Measurements from ENCODE around the gene DGKG.

The DGKG gene

GRCh38 chr3:186223476-186223875, 138.6 kb downstream of the DGKG start:
- H3K4me3 ChIP-seq (ENCODE audit: low read depth, low read length), result no peak overlapping the region
- WGBS (ENCODE audit: extremely low coverage, insufficient coverage, insufficient read length), result no CpG with 5 or more reads among the region's 5 CpGs
- H3K4me2 ChIP-seq (ENCODE audit: low read length), result no peak overlapping the region
- no peak overlapping the region for H2BK120ac ChIP-seq (ENCODE audit: insufficient read depth, low read length, poor library complexity)
- no peaks in the 10 kb centered on the region for H3K27me3 ChIP-seq (ENCODE audit: insufficient read depth, low read length)
- H3K4ac ChIP-seq (ENCODE audit: low read depth, low read length), result no peak overlapping the region
- H3K9ac ChIP-seq (ENCODE audit: low read length), result no peak overlapping the region
- H3K27ac ChIP-seq (ENCODE audit: low read depth, low read length), result no peak overlapping the region
- H2BK5ac ChIP-seq (ENCODE audit: low read depth, low read length, poor library complexity), result no peak overlapping the region
- DNase-seq, result no peak
- no peak overlapping the region for H4K8ac ChIP-seq (ENCODE audit: low read depth, low read length)
- H4K12ac ChIP-seq (ENCODE audit: low read depth, low read length), result no peak overlapping the region
- H3K36me3 ChIP-seq (ENCODE audit: control insufficient read depth in 1 of 2, insufficient read depth in 2 of 2, low read length in 2 of 2), result no peaks in the 10 kb centered on the region
- H4K91ac ChIP-seq (ENCODE audit: low read depth, low read length), result no peak overlapping the region
- H3K14ac ChIP-seq (ENCODE audit: low read length), result no peak overlapping the region
- no peak overlapping the region for H3K18ac ChIP-seq (ENCODE audit: low read length)
- no peaks in the 10 kb centered on the region for H3K4me1 ChIP-seq (ENCODE audit: control insufficient read depth in 1 of 2, insufficient read depth in 2 of 2, low read length in 2 of 2)
- H2AFZ ChIP-seq (ENCODE audit: insufficient read depth, low read length, poor library complexity), result no peak overlapping the region
- no peaks in the 10 kb centered on the region for H3K79me2 ChIP-seq (ENCODE audit: control insufficient read depth, insufficient read depth, low read length, poor library complexity)
- H3K9me3 ChIP-seq (ENCODE audit: insufficient read depth, low read depth, low read length), result no peaks in the 10 kb centered on the region
- H2AK5ac ChIP-seq (ENCODE audit: low read length), result no peak overlapping the region
- no peak overlapping the region for H2BK12ac ChIP-seq (ENCODE audit: low read length)
- no peak overlapping the region for H3K23ac ChIP-seq (ENCODE audit: low read length)
- no peaks in the 10 kb centered on the region for H3K79me1 ChIP-seq (ENCODE audit: low read length)

GRCh38 chr3:186221760-186222378, 140.2 kb downstream of the DGKG start:
- H3K79me2 ChIP-seq (ENCODE audit: control insufficient read depth, insufficient read depth, low read length, poor library complexity), result no peaks in the 10 kb centered on the region
- no peak overlapping the region for H3K14ac ChIP-seq (ENCODE audit: low read length)
- no peak overlapping the region for H4K8ac ChIP-seq (ENCODE audit: low read depth, low read length)
- H3K27me3 ChIP-seq (ENCODE audit: insufficient read depth, low read length), result no peaks in the 10 kb centered on the region
- no peak overlapping the region for H2BK12ac ChIP-seq (ENCODE audit: low read length)
- no peak overlapping the region for H4K12ac ChIP-seq (ENCODE audit: low read depth, low read length)
- no peak overlapping the region for H3K9ac ChIP-seq (ENCODE audit: low read length)
- no peaks in the 10 kb centered on the region for H3K79me1 ChIP-seq (ENCODE audit: low read length)
- H3K18ac ChIP-seq (ENCODE audit: low read length), result no peak overlapping the region
- H4K91ac ChIP-seq (ENCODE audit: low read depth, low read length), result no peak overlapping the region
- no peaks in the 10 kb centered on the region for H3K9me3 ChIP-seq (ENCODE audit: insufficient read depth, low read depth, low read length)
- H2AFZ ChIP-seq (ENCODE audit: insufficient read depth, low read length, poor library complexity), result no peak overlapping the region
- no peaks in the 10 kb centered on the region for H3K4me1 ChIP-seq (ENCODE audit: control insufficient read depth in 1 of 2, insufficient read depth in 2 of 2, low read length in 2 of 2)
- H3K4me3 ChIP-seq (ENCODE audit: low read depth, low read length), result no peak overlapping the region
- no peak overlapping the region for H3K23ac ChIP-seq (ENCODE audit: low read length)
- no peak overlapping the region for H2BK5ac ChIP-seq (ENCODE audit: low read depth, low read length, poor library complexity)
- H3K36me3 ChIP-seq (ENCODE audit: control insufficient read depth in 1 of 2, insufficient read depth in 2 of 2, low read length in 2 of 2), result no peaks in the 10 kb centered on the region
- H3K4me2 ChIP-seq (ENCODE audit: low read length), result no peak overlapping the region
- no peak overlapping the region for H3K4ac ChIP-seq (ENCODE audit: low read depth, low read length)
- no peak overlapping the region for H3K27ac ChIP-seq (ENCODE audit: low read depth, low read length)
- no CpG with 5 or more reads among the region's 15 CpGs for WGBS (ENCODE audit: extremely low coverage, insufficient coverage, insufficient read length)
- no peak overlapping the region for H2BK120ac ChIP-seq (ENCODE audit: insufficient read depth, low read length, poor library complexity)
- no peak for DNase-seq
- no peak overlapping the region for H2AK5ac ChIP-seq (ENCODE audit: low read length)

- Histone ChIP-seq H3K14ac (ENCODE audit: low read length) (no peak overlapping the region), H4K91ac (ENCODE audit: low read depth, low read length) (no peak overlapping the region), H4K8ac (ENCODE audit: low read depth, low read length) (no peak overlapping the region), H3K18ac (ENCODE audit: low read length) (no peak overlapping the region), H3K4me2 (ENCODE audit: low read length) (no peak overlapping the region), H2BK5ac (ENCODE audit: low read depth, low read length, poor library complexity) (no peak overlapping the region), H4K12ac (ENCODE audit: low read depth, low read length) (no peak overlapping the region), H3K27ac (ENCODE audit: low read depth, low read length) (no peak overlapping the region), H2BK120ac (ENCODE audit: insufficient read depth, low read length, poor library complexity) (no peak overlapping the region), H3K36me3 (ENCODE audit: control insufficient read depth in 1 of 2, insufficient read depth in 2 of 2, low read length in 2 of 2) (no peaks in the 10 kb centered on the region), H3K4me1 (ENCODE audit: control insufficient read depth in 1 of 2, insufficient read depth in 2 of 2, low read length in 2 of 2) (no peaks in the 10 kb centered on the region), H3K27me3 (ENCODE audit: insufficient read depth, low read length) (no peaks in the 10 kb centered on the region), H2BK12ac (ENCODE audit: low read length) (no peak overlapping the region), H2AK5ac (ENCODE audit: low read length) (no peak overlapping the region), H3K23ac (ENCODE audit: low read length) (no peak overlapping the region), H3K79me2 (ENCODE audit: control insufficient read depth, insufficient read depth, low read length, poor library complexity) (no peaks in the 10 kb centered on the region), H3K4ac (ENCODE audit: low read depth, low read length) (no peak overlapping the region), H3K79me1 (ENCODE audit: low read length) (no peaks in the 10 kb centered on the region), H3K9me3 (ENCODE audit: insufficient read depth, low read depth, low read length) (no peaks in the 10 kb centered on the region), H2AFZ (ENCODE audit: insufficient read depth, low read length, poor library complexity) (no peak overlapping the region), H3K9ac (ENCODE audit: low read length) (no peak overlapping the region), H3K4me3 (ENCODE audit: low read depth, low read length) (no peak overlapping the region)
- no CpG with 5 or more reads among the region's 12 CpGs for WGBS (ENCODE audit: extremely low coverage, insufficient coverage, insufficient read length)
- DNase-seq, result peak; percentile 61 to 73
These were observed 141.0 kb downstream of the DGKG start for GRCh38 chr3:186220911-186221645.

- WGBS (ENCODE audit: extremely low coverage, insufficient coverage, insufficient read length), result no CpG with 5 or more reads among the region's 6 CpGs
- Histone ChIP-seq H3K27me3 (ENCODE audit: insufficient read depth, low read length) (no peaks in the 10 kb centered on the region), H3K27ac (ENCODE audit: low read depth, low read length) (no peak overlapping the region), H2BK120ac (ENCODE audit: insufficient read depth, low read length, poor library complexity) (no peak overlapping the region), H3K9ac (ENCODE audit: low read length) (no peak overlapping the region), H3K18ac (ENCODE audit: low read length) (no peak overlapping the region), H3K79me1 (ENCODE audit: low read length) (no peaks in the 10 kb centered on the region), H4K91ac (ENCODE audit: low read depth, low read length) (no peak overlapping the region), H3K4me2 (ENCODE audit: low read length) (no peak overlapping the region), H3K4me3 (ENCODE audit: low read depth, low read length) (no peak overlapping the region), H3K9me3 (ENCODE audit: insufficient read depth, low read depth, low read length) (no peaks in the 10 kb centered on the region), H4K8ac (ENCODE audit: low read depth, low read length) (no peak overlapping the region), H3K23ac (ENCODE audit: low read length) (no peak overlapping the region), H3K36me3 (ENCODE audit: control insufficient read depth in 1 of 2, insufficient read depth in 2 of 2, low read length in 2 of 2) (no peaks in the 10 kb centered on the region), H3K4me1 (ENCODE audit: control insufficient read depth in 1 of 2, insufficient read depth in 2 of 2, low read length in 2 of 2) (no peaks in the 10 kb centered on the region), H2AK5ac (ENCODE audit: low read length) (no peak overlapping the region), H3K79me2 (ENCODE audit: control insufficient read depth, insufficient read depth, low read length, poor library complexity) (no peaks in the 10 kb centered on the region), H2BK5ac (ENCODE audit: low read depth, low read length, poor library complexity) (no peak overlapping the region), H3K4ac (ENCODE audit: low read depth, low read length) (no peak overlapping the region), H2AFZ (ENCODE audit: insufficient read depth, low read length, poor library complexity) (no peak overlapping the region), H2BK12ac (ENCODE audit: low read length) (no peak overlapping the region), H4K12ac (ENCODE audit: low read depth, low read length) (no peak overlapping the region), H3K14ac (ENCODE audit: low read length) (no peak overlapping the region)
- DNase-seq, result peak; percentile 90 to 91
These were observed 141.7 kb downstream of the DGKG start for GRCh38 chr3:186220365-186220764.
